WI38 (cell line): ENCODE data around the gene IFT43.

Experiments
- H3K4me3 ChIP-seq: 2 replicates; pipeline ENCODE4 v1.5.1; 2011; ENCODE audit warnings: low read depth, mild to moderate bottlenecking, control low read depth, low read length
- TF ChIP-seq, protein P1 (sequence below): IDR thresholded peaks from 2 replicates; pipeline ENCODE4 v1.5.1; 2012; ENCODE audit warnings: low read depth, mild to moderate bottlenecking, control low read depth, low read length

IFT43 gene

GRCh38 chr14:76012354-76012753, 26.8 kb downstream of the IFT43 start:
- no peak overlapping the region for H3K4me3 ChIP-seq

DNA sequence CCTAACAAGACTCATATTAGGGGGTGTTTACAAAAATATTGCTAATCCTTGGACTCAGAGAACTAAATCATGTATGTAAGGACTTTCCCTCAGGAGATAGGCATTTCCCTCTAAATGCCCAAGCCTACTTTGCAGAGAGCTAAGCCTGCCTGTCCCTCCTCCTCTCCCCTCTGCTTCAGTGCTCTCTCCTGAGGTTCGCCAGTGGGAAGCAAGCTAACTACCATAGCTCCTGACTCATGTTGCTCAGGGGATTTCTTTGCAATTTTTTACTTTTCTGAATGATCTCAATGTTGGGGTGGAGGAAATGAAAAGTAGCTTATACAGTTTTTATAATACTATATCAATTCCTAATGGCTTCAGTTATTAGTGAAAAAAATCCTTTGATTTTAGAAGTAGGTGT, 29.6 kb downstream of the IFT43 start:
- H3K4me3 ChIP-seq, result no peak overlapping the region
- TF ChIP-seq, protein P1, sequence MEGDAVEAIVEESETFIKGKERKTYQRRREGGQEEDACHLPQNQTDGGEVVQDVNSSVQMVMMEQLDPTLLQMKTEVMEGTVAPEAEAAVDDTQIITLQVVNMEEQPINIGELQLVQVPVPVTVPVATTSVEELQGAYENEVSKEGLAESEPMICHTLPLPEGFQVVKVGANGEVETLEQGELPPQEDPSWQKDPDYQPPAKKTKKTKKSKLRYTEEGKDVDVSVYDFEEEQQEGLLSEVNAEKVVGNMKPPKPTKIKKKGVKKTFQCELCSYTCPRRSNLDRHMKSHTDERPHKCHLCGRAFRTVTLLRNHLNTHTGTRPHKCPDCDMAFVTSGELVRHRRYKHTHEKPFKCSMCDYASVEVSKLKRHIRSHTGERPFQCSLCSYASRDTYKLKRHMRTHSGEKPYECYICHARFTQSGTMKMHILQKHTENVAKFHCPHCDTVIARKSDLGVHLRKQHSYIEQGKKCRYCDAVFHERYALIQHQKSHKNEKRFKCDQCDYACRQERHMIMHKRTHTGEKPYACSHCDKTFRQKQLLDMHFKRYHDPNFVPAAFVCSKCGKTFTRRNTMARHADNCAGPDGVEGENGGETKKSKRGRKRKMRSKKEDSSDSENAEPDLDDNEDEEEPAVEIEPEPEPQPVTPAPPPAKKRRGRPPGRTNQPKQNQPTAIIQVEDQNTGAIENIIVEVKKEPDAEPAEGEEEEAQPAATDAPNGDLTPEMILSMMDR, result no peak

More at GRCh38 chr14:76012354-76012753, 26.8 kb downstream of the IFT43 start:
- TF ChIP-seq, protein P1, result no peak

- H3K4me3 ChIP-seq, result no peak overlapping the region
- TF ChIP-seq, protein P1, result no peak
Observed at GRCh38 chr14:76015668-76016067, 30.1 kb downstream of the IFT43 start.

DNA sequence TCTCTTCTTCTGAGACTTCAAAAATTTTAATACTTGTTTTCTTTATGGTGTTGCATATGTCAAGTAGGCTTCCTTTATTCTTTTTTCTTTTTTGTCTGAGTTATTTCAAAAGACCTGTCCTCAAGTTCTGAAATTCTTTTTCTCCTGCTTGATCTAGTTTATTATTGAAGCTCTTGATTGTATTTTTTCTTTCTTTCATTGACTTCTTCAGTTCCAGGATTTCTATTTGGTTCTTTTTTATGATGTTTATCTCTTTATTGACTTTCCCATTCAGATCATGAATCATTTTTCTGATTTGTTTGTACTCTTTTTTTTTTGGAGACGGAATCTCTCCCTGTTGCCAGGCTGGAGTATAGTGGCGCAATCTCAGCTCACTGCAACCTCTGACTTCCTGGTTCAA, 34.1 kb downstream of the IFT43 start:
- H3K4me3 ChIP-seq, result no peak overlapping the region
- TF ChIP-seq, protein P1, result no peak

DNA sequence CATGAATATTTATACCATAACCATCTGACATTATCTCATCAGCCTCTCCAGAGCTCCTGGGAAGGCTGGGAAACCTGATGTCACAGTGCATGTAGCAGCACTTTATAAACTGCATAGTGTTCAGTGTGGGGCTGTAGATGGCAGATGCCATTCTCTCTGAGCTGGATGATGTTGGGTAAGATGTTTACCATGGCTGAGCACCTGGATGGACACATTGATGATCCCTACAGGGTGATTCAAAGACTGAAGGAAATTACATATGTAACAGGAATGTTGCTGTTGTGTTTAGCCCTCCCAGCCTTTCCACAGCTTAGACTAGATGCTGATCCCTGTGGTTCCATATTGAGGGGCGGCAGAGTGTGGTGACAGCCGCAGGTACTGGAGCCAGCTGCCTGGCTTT, 37.4 kb downstream of the IFT43 start:
- TF ChIP-seq, protein P1, result no peak

GRCh38 chr14:76023757-76024156, 38.2 kb downstream of the IFT43 start:
- no peak overlapping the region for H3K4me3 ChIP-seq
- TF ChIP-seq, protein P1, result no peak

More for the DNA sequence above, 37.4 kb downstream of the IFT43 start:
- H3K4me3 ChIP-seq, result no peak overlapping the region

DNA sequence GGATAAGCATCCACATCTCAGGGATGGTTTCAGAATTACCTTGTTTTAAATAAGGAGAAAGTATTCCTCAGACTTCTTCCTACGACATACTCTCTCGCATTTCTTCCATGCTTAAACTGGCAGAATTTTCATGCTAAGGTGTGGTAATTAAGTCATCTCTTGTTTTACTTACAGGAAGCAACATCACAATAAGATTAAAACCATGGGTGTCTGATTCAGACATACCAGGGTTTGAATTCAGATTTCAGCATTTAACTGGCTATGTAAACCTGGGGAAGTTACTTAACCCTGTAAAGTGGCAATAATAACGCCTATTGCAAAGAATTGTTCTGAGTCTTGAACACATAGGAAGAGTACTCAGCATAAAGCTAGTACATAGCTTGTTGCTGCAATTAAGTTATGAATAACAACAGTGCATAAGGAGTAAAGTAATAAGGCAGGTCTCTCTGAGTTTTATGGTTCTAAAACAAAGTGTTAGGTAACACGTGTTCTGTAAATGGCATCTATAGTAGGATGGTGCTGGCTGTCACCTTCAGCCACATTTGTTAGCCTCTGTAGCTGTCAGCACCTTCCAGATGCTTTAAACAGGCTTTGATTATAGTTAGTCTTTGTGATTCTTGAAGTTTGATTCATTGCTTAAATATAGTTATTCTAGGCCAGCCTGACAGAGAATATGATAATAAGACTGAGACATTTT, 38.8 kb downstream of the IFT43 start:
- TF ChIP-seq, protein P1, result no peak
- H3K4me3 ChIP-seq, result no peak overlapping the region
